Neuronal stem cell (in vitro differentiated cells): Measurements from ENCODE around the gene NPC2.

ENCODE experiments used
- DNase-seq: peaks from one replicate; pipeline ENCODE4 v3.0.0-alpha.2; 2013; ENCODE audit warnings: low spot score
- H2AFZ ChIP-seq: one replicate; pipeline ENCODE4 v1.6.1; 2013; ENCODE audit warnings: mild to moderate bottlenecking, low read length, inconsistent platforms
- H2AK5ac ChIP-seq: 2 replicates; pipeline ENCODE4 v1.6.1; 2013; ENCODE audit warnings: low read depth, mild to moderate bottlenecking, inconsistent platforms, low read length, moderate library complexity, mixed read lengths
- H2BK120ac ChIP-seq: 2 replicates; pipeline ENCODE4 v1.6.1; 2013; ENCODE audit warnings: low read depth, mild to moderate bottlenecking, inconsistent platforms, low read length, moderate library complexity, mixed read lengths
- H2BK12ac ChIP-seq: one replicate; pipeline ENCODE4 v1.6.1; 2013; ENCODE audit warnings: low read length, inconsistent platforms
- H2BK15ac ChIP-seq: 2 replicates; pipeline ENCODE4 v1.6.1; 2013; ENCODE audit warnings: mild to moderate bottlenecking, low read length, inconsistent platforms, mixed read lengths
- H2BK5ac ChIP-seq: one replicate; pipeline ENCODE4 v1.6.1; 2013; ENCODE audit warnings: inconsistent platforms, mild to moderate bottlenecking, low read length, moderate library complexity
- H3K14ac ChIP-seq: one replicate; pipeline ENCODE4 v1.6.1; 2013; ENCODE audit warnings: low read length, inconsistent platforms
- H3K18ac ChIP-seq: 2 replicates; pipeline ENCODE4 v1.6.1; 2013; ENCODE audit warnings: low read length, inconsistent platforms
- H3K23ac ChIP-seq: 2 replicates; pipeline ENCODE4 v1.6.1; 2013; ENCODE audit warnings: low read depth, mild to moderate bottlenecking, mixed read lengths, low read length, inconsistent platforms; ENCODE audit not compliant: poor library complexity
- H3K27ac ChIP-seq: replicated peaks from 3 replicates; pipeline ENCODE4 v1.5.1; 2013; ENCODE audit warnings: low read length, inconsistent platforms
- H3K27me3 ChIP-seq, 3 experiments: 2 replicates each; pipeline ENCODE4 v1.6.1; 2013; ENCODE audit warnings: low read length in 3 of 3, mild to moderate bottlenecking in 2 of 3, inconsistent platforms in 1 of 3, low read depth in 1 of 3, mixed read lengths in 1 of 3, moderate library complexity in 1 of 3; ENCODE audit not compliant: control insufficient read depth in 3 of 3, insufficient read depth in 3 of 3
- H3K36me3 ChIP-seq, 2 donors: replicated peaks in 1 of 2; 2 replicates each; pipeline ENCODE4 v1.6.1; 2013; ENCODE audit warnings: low read length in 2 of 2; ENCODE audit not compliant: control insufficient read depth in 2 of 2, insufficient read depth in 2 of 2
- H3K4ac ChIP-seq: 2 replicates; pipeline ENCODE4 v1.6.1; 2013; ENCODE audit warnings: inconsistent platforms, mild to moderate bottlenecking, low read length, moderate library complexity
- H3K4me1 ChIP-seq, 2 donors: 1 replicate in 1 of 2; 2 replicates in 1 of 2; pipeline ENCODE4 v1.6.1; 2013; ENCODE audit warnings: low read length in 2 of 2, low read depth in 1 of 2; ENCODE audit not compliant: control insufficient read depth in 2 of 2, insufficient read depth in 1 of 2
- H3K4me2 ChIP-seq: one replicate; pipeline ENCODE4 v1.6.1; 2013; ENCODE audit warnings: mild to moderate bottlenecking, low read length, inconsistent platforms; ENCODE audit not compliant: insufficient read depth, poor library complexity, severe bottlenecking
- H3K4me3 ChIP-seq, 2 donors: 2 replicates each; pipeline ENCODE4 v1.5.1; 2013; ENCODE audit warnings: low read length in 2 of 2, mild to moderate bottlenecking in 2 of 2, inconsistent platforms in 1 of 2, moderate library complexity in 1 of 2
- H3K79me1 ChIP-seq: one replicate; pipeline ENCODE4 v1.6.1; 2013; ENCODE audit warnings: low read depth, mild to moderate bottlenecking, inconsistent platforms, low read length, moderate library complexity
- H3K9ac ChIP-seq: one replicate; pipeline ENCODE4 v1.6.1; 2013; ENCODE audit warnings: mild to moderate bottlenecking, low read depth, low read length, inconsistent platforms; ENCODE audit not compliant: poor library complexity
- H3K9me3 ChIP-seq, 2 donors: replicated peaks in 1 of 2; 2 replicates each; pipeline versions ENCODE3 to v1.6.1; 2013; ENCODE audit warnings: low read length in 2 of 2, mild to moderate bottlenecking in 2 of 2, inconsistent platforms in 1 of 2, low read depth in 1 of 2, mixed read lengths in 1 of 2, moderate library complexity in 1 of 2; ENCODE audit not compliant: control insufficient read depth in 2 of 2, insufficient read depth in 1 of 2
- H4K8ac ChIP-seq: one replicate; pipeline ENCODE4 v1.6.1; 2013; ENCODE audit warnings: low read depth, mild to moderate bottlenecking, inconsistent platforms, low read length, moderate library complexity
- H4K91ac ChIP-seq: one replicate; pipeline ENCODE4 v1.6.1; 2013; ENCODE audit warnings: low read length, low read depth, mild to moderate bottlenecking, inconsistent platforms; ENCODE audit not compliant: poor library complexity
- WGBS, 2 donors: extraction: QIAGEN DNeasy Blood & Tissue Kit; methylation state at CpG; one replicate each; pipeline ENCODE4 v1.1.7; 2013; ENCODE audit warnings: missing lambda C conversion rate in 2 of 2, mixed read lengths in 1 of 2; ENCODE audit not compliant: insufficient read length in 2 of 2, insufficient replicate concordance in 1 of 2; ENCODE audit errors: extremely low coverage in 2 of 2; 5-methylcytosine and 5-hydroxymethylcytosine counted together

The NPC2 gene

DNA sequence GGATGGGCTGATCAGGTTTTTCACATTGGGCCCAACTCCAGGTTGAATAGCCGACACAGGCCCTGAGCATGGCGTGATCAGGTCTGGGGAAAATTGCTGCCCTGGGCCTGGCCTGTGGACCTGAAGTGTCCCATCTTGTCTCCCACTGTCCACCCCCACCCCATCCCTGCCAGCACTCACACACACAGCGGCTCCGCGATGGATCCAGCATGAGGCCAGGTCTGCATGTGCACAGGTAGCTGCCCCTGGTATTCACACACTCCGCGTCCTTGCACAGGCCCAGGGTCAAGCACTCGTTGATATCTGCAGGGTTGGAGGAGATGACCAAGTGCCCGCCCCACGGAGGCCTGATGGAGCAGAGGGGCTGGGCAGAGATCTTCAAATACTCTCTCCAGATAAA is 39.1 kb upstream of the NPC2 start:
- H2BK5ac ChIP-seq, result peak overlapping the region; percentile 10
- peak overlapping the region; percentile 65 for H2AK5ac ChIP-seq
- peak overlapping the region; percentile 87 for H3K23ac ChIP-seq
- no peak overlapping the region for H3K27ac ChIP-seq
- H3K36me3 ChIP-seq, result no peaks in the 10 kb centered on the region
- H3K14ac ChIP-seq, result no peak overlapping the region
- H4K8ac ChIP-seq, result no peak overlapping the region
- H4K91ac ChIP-seq, result no peak overlapping the region
- H3K27me3 ChIP-seq, result peaks cover 0 to 26% (median 0%) of the 10 kb centered on the region in 3 experiments
- H3K79me1 ChIP-seq, result no peaks in the 10 kb centered on the region
- WGBS, 2 donors, result no CpG with 5 or more reads among the region's 10 CpGs
- no peak overlapping the region for H3K4me3 ChIP-seq
- peak overlapping the region; percentile 84 for H2AFZ ChIP-seq
- H3K9ac ChIP-seq, result peak overlapping the region; percentile 24
- no peak for DNase-seq
- no peak overlapping the region for H3K4ac ChIP-seq
- peak overlapping the region; percentile 19 for H2BK120ac ChIP-seq
- peak overlapping the region; percentile 38 for H3K18ac ChIP-seq
- no peak overlapping the region for H3K4me2 ChIP-seq
- peaks cover 4 to 5% of the 10 kb centered on the region in 2 donors for H3K4me1 ChIP-seq
- no peak overlapping the region for H2BK12ac ChIP-seq
- H3K9me3 ChIP-seq, result no peaks in the 10 kb centered on the region
- H2BK15ac ChIP-seq, result peak overlapping the region; percentile 61

- Histone ChIP-seq H2AK5ac (peak overlapping the region; percentile 71), H2BK5ac (peak overlapping the region; percentile 10), H3K4me3 (peak overlapping the region in 1 of 2 donors; percentile 34), H3K4me2 (no peak overlapping the region), H3K14ac (no peak overlapping the region), H3K9me3 (no peaks in the 10 kb centered on the region), H4K8ac (no peak overlapping the region), H3K18ac (no peak overlapping the region), H3K23ac (no peak overlapping the region), H3K4me1 (peaks cover 4 to 5% of the 10 kb centered on the region in 2 donors), H3K36me3 (no peaks in the 10 kb centered on the region), H2AFZ (peak overlapping the region; percentile 84), H3K4ac (no peak overlapping the region), H3K9ac (peak overlapping the region; percentile 38), H4K91ac (no peak overlapping the region), H2BK12ac (no peak overlapping the region), H2BK120ac (no peak overlapping the region), H2BK15ac (no peak overlapping the region), H3K27me3 (peaks cover 0 to 26% (median 0%) of the 10 kb centered on the region in 3 experiments), H3K27ac (no peak overlapping the region), H3K79me1 (no peaks in the 10 kb centered on the region)
- no CpG with 5 or more reads among the region's 5 CpGs for WGBS, 2 donors
- DNase-seq, result no peak
Observed at GRCh38 chr14:74531467-74531866, 38.4 kb upstream of the NPC2 start.

DNA sequence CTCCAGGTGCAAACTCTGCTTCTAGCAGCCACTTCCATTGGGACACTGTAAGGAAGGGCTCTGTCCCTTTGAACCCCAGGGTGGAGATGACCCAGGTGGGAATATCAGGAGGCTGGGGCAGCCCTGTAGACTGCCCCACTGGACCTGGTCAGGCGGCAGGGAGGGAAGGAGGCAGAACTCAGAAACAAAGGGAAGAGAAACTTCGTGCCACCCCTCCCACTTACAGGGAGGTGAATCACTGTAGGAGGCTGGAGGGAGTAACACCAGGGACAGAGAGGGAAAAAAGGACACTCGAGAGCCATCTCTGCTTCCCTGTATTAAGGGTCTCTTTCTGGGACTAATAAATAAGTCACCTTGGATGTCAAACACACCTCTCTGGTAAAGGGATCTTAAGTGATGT is 37.9 kb upstream of the NPC2 start:
- H3K27ac ChIP-seq, result no peak overlapping the region
- no peak overlapping the region for H2BK15ac ChIP-seq
- H3K4me1 ChIP-seq, result peaks cover 4 to 5% of the 10 kb centered on the region in 2 donors
- H3K9me3 ChIP-seq, result no peaks in the 10 kb centered on the region
- H3K23ac ChIP-seq, result no peak overlapping the region
- no peak overlapping the region for H3K4ac ChIP-seq
- H3K9ac ChIP-seq, result no peak overlapping the region
- no peaks in the 10 kb centered on the region for H3K79me1 ChIP-seq
- H2AK5ac ChIP-seq, result no peak overlapping the region
- no peak overlapping the region for H4K91ac ChIP-seq
- H4K8ac ChIP-seq, result no peak overlapping the region
- no peak overlapping the region for H2BK12ac ChIP-seq
- peaks cover 0 to 27% (median 0%) of the 10 kb centered on the region in 3 experiments for H3K27me3 ChIP-seq
- H2AFZ ChIP-seq, result peak overlapping the region; percentile 84
- no peak overlapping the region for H2BK5ac ChIP-seq
- H3K14ac ChIP-seq, result no peak overlapping the region
- H3K4me2 ChIP-seq, result no peak overlapping the region
- no peak overlapping the region for H3K18ac ChIP-seq
- no CpG with 5 or more reads among the region's 3 CpGs for WGBS, 2 donors
- DNase-seq, result no peak
- no peak overlapping the region for H2BK120ac ChIP-seq
- no peak overlapping the region for H3K4me3 ChIP-seq
- no peaks in the 10 kb centered on the region for H3K36me3 ChIP-seq

DNA sequence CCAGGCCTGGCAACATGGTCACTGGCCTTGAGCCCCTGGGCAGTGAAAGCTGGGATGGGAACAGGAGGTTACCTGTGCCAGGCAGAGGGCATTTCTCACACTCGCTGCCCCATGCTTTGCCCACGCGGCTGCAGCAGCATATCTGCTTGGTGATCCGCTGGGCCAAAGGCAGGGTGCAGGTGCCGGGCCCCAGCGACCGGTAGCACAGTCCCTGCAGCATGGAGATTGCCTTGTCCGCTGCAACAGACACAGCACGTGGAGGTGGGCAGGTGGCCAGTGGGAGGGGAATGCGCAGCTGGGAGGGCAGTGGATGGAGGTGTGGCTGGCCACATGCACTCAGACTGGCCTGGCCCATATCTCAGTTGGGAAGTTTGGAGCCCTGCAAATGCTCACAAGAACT is 35.8 kb upstream of the NPC2 start:
- no peaks in the 10 kb centered on the region for H3K36me3 ChIP-seq

More for the DNA sequence above, 35.8 kb upstream of the NPC2 start:
- Histone ChIP-seq H2BK12ac (peak overlapping the region; percentile 14), H3K18ac (no peak overlapping the region), H3K9ac (no peak overlapping the region), H2BK120ac (no peak overlapping the region), H3K27me3 (peaks cover 0 to 19% (median 0%) of the 10 kb centered on the region in 3 experiments), H2BK5ac (peak overlapping the region; percentile 46), H3K14ac (no peak overlapping the region), H4K8ac (no peak overlapping the region), H4K91ac (no peak overlapping the region), H2AFZ (no peak overlapping the region), H3K23ac (no peak overlapping the region), H3K4ac (no peak overlapping the region), H3K79me1 (no peaks in the 10 kb centered on the region), H3K9me3 (no peaks in the 10 kb centered on the region), H2AK5ac (no peak overlapping the region), H3K4me2 (no peak overlapping the region), H3K4me3 (no peak overlapping the region), H3K4me1 (peaks cover 4 to 16% of the 10 kb centered on the region in 2 donors), H2BK15ac (peak overlapping the region; percentile 10), H3K27ac (no peak overlapping the region)
- DNase-seq, result no peak
- no CpG with 5 or more reads among the region's 10 CpGs for WGBS, 2 donors
